Osteoblast (primary cell): ENCODE data around the gene DACH1. TPM values are rescaled to one million over a fixed set of nuclear protein-coding genes. Genes with fewer than 3 reads are reported as not detected.

Experiments
- DNase-seq: peaks from one replicate; pipeline ENCODE4 v3.0.0; 2011; ENCODE audit warnings: low spot score, mixed read lengths; ENCODE audit not compliant: insufficient read length; ENCODE audit errors: missing footprints
- H2AFZ ChIP-seq: 2 replicates; pipeline ENCODE4 v1.6.0; 2011; ENCODE audit warnings: mild to moderate bottlenecking, low read length
- H3K27ac ChIP-seq: 2 replicates; pipeline ENCODE4 v1.5.1; 2011; ENCODE audit warnings: mild to moderate bottlenecking, low read depth, low read length, moderate library complexity
- H3K27me3 ChIP-seq: 2 replicates; pipeline ENCODE4 v1.6.0; 2012; ENCODE audit warnings: mild to moderate bottlenecking, control low read depth, inconsistent platforms, low read length, moderate library complexity; ENCODE audit not compliant: insufficient read depth
- H3K36me3 ChIP-seq: 2 replicates; pipeline ENCODE4 v1.5.1; 2011; ENCODE audit warnings: mild to moderate bottlenecking, low read length, control low read depth, moderate library complexity; ENCODE audit not compliant: insufficient read depth
- H3K4me1 ChIP-seq: 2 replicates; pipeline ENCODE4 v1.5.1; 2011; ENCODE audit warnings: mild to moderate bottlenecking, low read length, control low read depth, moderate library complexity; ENCODE audit not compliant: insufficient read depth
- H3K4me2 ChIP-seq: 2 replicates; pipeline ENCODE4 v1.6.0; 2011; ENCODE audit warnings: mild to moderate bottlenecking, low read length; ENCODE audit not compliant: insufficient read depth
- H3K4me3 ChIP-seq: fragments of 200-600 bp; sonication (generic); 3 replicates; pipeline ENCODE4 v1.5.1; 2012; ENCODE audit warnings: mild to moderate bottlenecking, low read length, inconsistent platforms; ENCODE audit not compliant: insufficient read depth
- H3K79me2 ChIP-seq: 2 replicates; pipeline ENCODE4 v1.6.0; 2012; ENCODE audit warnings: mild to moderate bottlenecking, low read length, control low read depth, inconsistent platforms; ENCODE audit not compliant: insufficient read depth
- H3K9me3 ChIP-seq: 2 replicates; pipeline ENCODE4 v1.5.1; 2011; ENCODE audit warnings: low read depth, low read length, control low read depth
- H4K20me1 ChIP-seq: 2 replicates; pipeline ENCODE4 v1.6.0; 2012; ENCODE audit warnings: mild to moderate bottlenecking, low read length, control low read depth; ENCODE audit not compliant: insufficient read depth
- CTCF ChIP-seq: IDR thresholded peaks from 2 replicates; pipeline ENCODE4 v1.5.1; 2011; ENCODE audit warnings: mild to moderate bottlenecking, low read depth, low read length, moderate library complexity; ENCODE audit errors: extremely low read depth
- total RNA-seq: library from RNA; depleted of rRNA; stranded (reverse); fragments of >200 nt; gene quantifications from 2 replicates; pipeline ENCODE4 v1.2.3, GENCODE V29; 2012

DACH1 gene
- total RNA-seq, 1 donor, result not detected

GRCh38 chr13:71799324-71799723 lies 67.7 kb downstream of the DACH1 start:
- Histone ChIP-seq H3K9me3 (no peaks in the 10 kb centered on the region), H2AFZ (no peak overlapping the region), H3K79me2 (no peaks in the 10 kb centered on the region), H4K20me1 (no peaks in the 10 kb centered on the region), H3K4me3 (no peak overlapping the region), H3K36me3 (no peaks in the 10 kb centered on the region), H3K4me1 (no peaks in the 10 kb centered on the region), H3K4me2 (no peak overlapping the region), H3K27ac (no peak overlapping the region), H3K27me3 (no peaks in the 10 kb centered on the region)
- TF ChIP-seq CTCF, result no peak
- DNase-seq, result no peak

- H2AFZ ChIP-seq, result no peak overlapping the region
- no peaks in the 10 kb centered on the region for H4K20me1 ChIP-seq
- no peaks in the 10 kb centered on the region for H3K4me1 ChIP-seq
- no peak overlapping the region for H3K27ac ChIP-seq
- no peaks in the 10 kb centered on the region for H3K79me2 ChIP-seq
- no peak overlapping the region for H3K4me2 ChIP-seq
- no peak for DNase-seq
- no peaks in the 10 kb centered on the region for H3K27me3 ChIP-seq
- no peaks in the 10 kb centered on the region for H3K36me3 ChIP-seq
- no peak overlapping the region for H3K4me3 ChIP-seq
- H3K9me3 ChIP-seq, result no peaks in the 10 kb centered on the region
- TF ChIP-seq CTCF, result no peak
These were observed 68.3 kb downstream of the DACH1 start for GRCh38 chr13:71798707-71799106.

GRCh38 chr13:71797517-71797916 lies 69.5 kb downstream of the DACH1 start:
- TF ChIP-seq CTCF, result no peak
- H4K20me1 ChIP-seq, result no peaks in the 10 kb centered on the region
- no peaks in the 10 kb centered on the region for H3K9me3 ChIP-seq
- no peak overlapping the region for H3K4me2 ChIP-seq
- no peak overlapping the region for H3K27ac ChIP-seq
- H2AFZ ChIP-seq, result no peak overlapping the region
- no peak for DNase-seq
- no peaks in the 10 kb centered on the region for H3K27me3 ChIP-seq
- H3K4me1 ChIP-seq, result no peaks in the 10 kb centered on the region
- H3K79me2 ChIP-seq, result no peaks in the 10 kb centered on the region
- H3K36me3 ChIP-seq, result no peaks in the 10 kb centered on the region
- no peak overlapping the region for H3K4me3 ChIP-seq

GRCh38 chr13:71789693-71790329 lies 77.2 kb downstream of the DACH1 start:
- H3K79me2 ChIP-seq, result no peaks in the 10 kb centered on the region
- H2AFZ ChIP-seq, result no peak overlapping the region
- H3K27me3 ChIP-seq, result no peaks in the 10 kb centered on the region
- no peaks in the 10 kb centered on the region for H4K20me1 ChIP-seq
- H3K36me3 ChIP-seq, result no peaks in the 10 kb centered on the region
- H3K4me1 ChIP-seq, result no peaks in the 10 kb centered on the region
- H3K4me3 ChIP-seq, result no peak overlapping the region
- H3K9me3 ChIP-seq, result no peaks in the 10 kb centered on the region
- no peak overlapping the region for H3K4me2 ChIP-seq
- H3K27ac ChIP-seq, result no peak overlapping the region
- DNase-seq, result no peak
- TF ChIP-seq CTCF, result no peak
